ENCODE results near the gene TLE2.

Gene TLE2

GRCh38 chr19:2950286-2951124, 78.6 kb downstream of the TLE2 start:
- DNase-seq (ENCODE audit: low read depth), result peak; percentile 100

- DNase-seq (ENCODE audit: low read depth), result no peak
These were observed 79.2 kb downstream of the TLE2 start for GRCh38 chr19:2949939-2950285.

Data from stimulated activated CD8-positive, alpha-beta memory T cell treated with anti-CD3 and anti-CD28 coated beads, Interleukin-12 subunit alpha, Interleukin-12 subunit beta, amount 100 ng/mL, for 1 hour (primary cell).